ENCODE measurements around the gene NUF2. TPM values are rescaled to one million over a fixed set of nuclear protein-coding genes. Genes with fewer than 3 reads are reported as not detected.

The NUF2 gene
- total RNA-seq, 2 experiments from 2014 or later, result 86.1 to 92.5 TPM

- Histone ChIP-seq H3K9me3 (ENCODE audit: low read length) (no peaks in the 10 kb centered on the region), H3K4me3 (ENCODE audit: low read depth, low read length, poor library complexity, severe bottlenecking) (no peak overlapping the region), H3K27ac (ENCODE audit: low read depth, low read length, poor library complexity, severe bottlenecking) (no peak overlapping the region), H3K4me2 (ENCODE audit: low read length) (no peak overlapping the region), H2AFZ (ENCODE audit: low read length) (no peak overlapping the region), H3K9me2 (ENCODE audit: insufficient read depth, low read length) (no peaks in the 10 kb centered on the region), H3K36me3 (ENCODE audit: insufficient read depth, low read length) (no peaks in the 10 kb centered on the region), H4K20me1 (ENCODE audit: insufficient read depth, low read length) (no peaks in the 10 kb centered on the region), H3K79me2 (ENCODE audit: insufficient read depth, low read depth, low read length) (no peaks in the 10 kb centered on the region), H3K4me1 (ENCODE audit: insufficient read depth, low read length, poor library complexity, severe bottlenecking) (no peaks in the 10 kb centered on the region)
- BruUV-seq (replicated peaks), result no TSS peak
- TF ChIP-seq EZH2phosphoT487 (IDR thresholded peaks at IDR 0.05; ENCODE audit: borderline replicate concordance, low read depth, low read length) (no peak), CTCF (conservative IDR thresholded peaks at IDR 0.05; ENCODE audit: low read length) (no peak)
- intact Hi-C loops (cut with micrococcal nuclease; ENCODE audit: unreplicated experiment), result no loop called here
- POLR2A ChIA-PET, result no interaction called here
- no peak for DNase-seq (ENCODE audit: low spot score)
- CTCF ChIA-PET (ENCODE audit: unreplicated experiment), result no interaction called here
Observed at GRCh38 chr1:163395790-163396189, 74.0 kb downstream of the NUF2 start.

DNA sequence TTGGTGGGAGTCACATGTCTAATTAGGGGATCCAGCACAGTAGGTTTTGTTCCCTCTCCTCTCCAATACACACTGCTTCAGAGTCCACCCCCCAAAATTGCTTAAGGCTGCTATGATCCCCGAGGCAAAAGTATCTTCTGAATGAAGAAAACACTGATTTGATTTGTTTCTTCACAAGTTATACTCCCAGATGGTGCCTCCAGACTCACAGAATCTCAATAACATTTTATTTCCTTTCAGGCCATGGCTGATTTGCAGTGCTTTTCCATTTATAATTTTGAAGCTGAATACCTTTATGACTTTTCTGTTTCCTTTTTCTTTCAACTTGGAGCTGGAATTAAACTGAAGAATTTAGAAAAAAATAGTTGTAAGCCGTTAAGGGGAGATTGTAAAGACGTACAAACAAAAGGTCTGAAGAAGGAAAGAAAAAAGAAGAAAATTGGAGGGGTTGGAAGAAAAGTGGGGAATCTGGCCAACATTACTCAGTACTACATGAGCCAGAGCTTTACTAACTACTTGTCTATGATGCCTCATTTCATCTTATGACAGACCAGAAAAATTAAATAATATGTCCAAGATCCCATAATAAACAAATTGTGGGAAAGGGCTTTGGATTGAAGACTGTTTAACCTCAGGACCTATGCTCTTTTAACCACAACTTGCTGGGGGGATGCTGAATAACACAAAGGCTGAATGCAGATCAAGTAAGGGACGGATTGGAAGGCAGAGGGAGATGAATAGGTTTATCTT lies 75.9 kb downstream of the NUF2 start:
- no peaks in the 10 kb centered on the region for H3K36me3 ChIP-seq (ENCODE audit: insufficient read depth, low read length)
- no peaks in the 10 kb centered on the region for H3K9me2 ChIP-seq (ENCODE audit: insufficient read depth, low read length)
- H3K9me3 ChIP-seq (ENCODE audit: low read length), result no peaks in the 10 kb centered on the region
- TF ChIP-seq CTCF (conservative IDR thresholded peaks at IDR 0.05; ENCODE audit: low read length), result no peak
- TF ChIP-seq EZH2phosphoT487 (IDR thresholded peaks at IDR 0.05; ENCODE audit: borderline replicate concordance, low read depth, low read length), result no peak
- no peaks in the 10 kb centered on the region for H3K79me2 ChIP-seq (ENCODE audit: insufficient read depth, low read depth, low read length)
- H4K20me1 ChIP-seq (ENCODE audit: insufficient read depth, low read length), result no peaks in the 10 kb centered on the region
- BruUV-seq (replicated peaks), result no TSS peak
- intact Hi-C loops (cut with micrococcal nuclease; ENCODE audit: unreplicated experiment), result no loop called here
- H3K27ac ChIP-seq (ENCODE audit: low read depth, low read length, poor library complexity, severe bottlenecking), result no peak overlapping the region
- DNase-seq (ENCODE audit: low spot score), result no peak
- no peaks in the 10 kb centered on the region for H3K4me1 ChIP-seq (ENCODE audit: insufficient read depth, low read length, poor library complexity, severe bottlenecking)
- ChIA-PET CTCF (ENCODE audit: unreplicated experiment) (no interaction called here), POLR2A (no interaction called here)
- H3K4me3 ChIP-seq (ENCODE audit: low read depth, low read length, poor library complexity, severe bottlenecking), result no peak overlapping the region
- H3K4me2 ChIP-seq (ENCODE audit: low read length), result no peak overlapping the region
- H2AFZ ChIP-seq (ENCODE audit: low read length), result no peak overlapping the region

DNA sequence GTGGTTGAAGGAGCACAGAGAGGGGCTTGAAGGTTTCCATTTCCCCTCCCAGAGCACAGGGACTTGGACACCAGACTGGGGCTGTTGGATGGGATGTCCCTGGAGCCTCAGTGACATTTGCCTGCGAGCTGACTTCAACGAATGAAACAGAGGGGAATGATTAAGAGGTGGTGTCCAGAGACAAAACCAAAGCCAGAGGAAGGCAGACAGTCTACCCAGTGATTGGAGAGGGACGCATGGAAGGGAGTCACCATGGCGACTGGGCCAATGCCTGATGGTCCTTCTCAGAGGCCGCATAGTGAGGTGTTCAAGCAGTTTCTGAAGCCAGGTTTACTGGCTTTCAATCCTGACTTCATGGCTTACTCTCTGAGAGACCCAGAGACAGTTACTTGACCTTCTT lies 77.2 kb downstream of the NUF2 start:
- no TSS peak for BruUV-seq (replicated peaks)
- Histone ChIP-seq H3K4me3 (ENCODE audit: low read depth, low read length, poor library complexity, severe bottlenecking) (no peak overlapping the region), H3K9me3 (ENCODE audit: low read length) (no peaks in the 10 kb centered on the region), H3K4me1 (ENCODE audit: insufficient read depth, low read length, poor library complexity, severe bottlenecking) (no peaks in the 10 kb centered on the region), H2AFZ (ENCODE audit: low read length) (no peak overlapping the region), H3K79me2 (ENCODE audit: insufficient read depth, low read depth, low read length) (no peaks in the 10 kb centered on the region), H3K4me2 (ENCODE audit: low read length) (no peak overlapping the region), H3K36me3 (ENCODE audit: insufficient read depth, low read length) (no peaks in the 10 kb centered on the region), H4K20me1 (ENCODE audit: insufficient read depth, low read length) (no peaks in the 10 kb centered on the region), H3K9me2 (ENCODE audit: insufficient read depth, low read length) (no peaks in the 10 kb centered on the region), H3K27ac (ENCODE audit: low read depth, low read length, poor library complexity, severe bottlenecking) (no peak overlapping the region)
- ChIA-PET CTCF (ENCODE audit: unreplicated experiment) (no interaction called here), POLR2A (no interaction called here)
- no peak for DNase-seq (ENCODE audit: low spot score)
- intact Hi-C loops (cut with micrococcal nuclease; ENCODE audit: unreplicated experiment), result no loop called here
- TF ChIP-seq EZH2phosphoT487 (IDR thresholded peaks at IDR 0.05; ENCODE audit: borderline replicate concordance, low read depth, low read length) (no peak), CTCF (conservative IDR thresholded peaks at IDR 0.05; ENCODE audit: low read length) (no peak)

All from OCI-LY7 (cell line).